ENCODE results near the gene SPSB1. TPM values are rescaled to one million over a fixed set of nuclear protein-coding genes. Genes with fewer than 3 reads are reported as not detected.

Gene SPSB1
- total RNA-seq, 1 donor from 2014 or later, result 20.8 TPM

- no peak for DNase-seq (ENCODE audit: low read depth)
- H3K4me3 ChIP-seq (ENCODE audit: low read depth, low read length), result no peak overlapping the region
- TF ChIP-seq, protein P1, sequence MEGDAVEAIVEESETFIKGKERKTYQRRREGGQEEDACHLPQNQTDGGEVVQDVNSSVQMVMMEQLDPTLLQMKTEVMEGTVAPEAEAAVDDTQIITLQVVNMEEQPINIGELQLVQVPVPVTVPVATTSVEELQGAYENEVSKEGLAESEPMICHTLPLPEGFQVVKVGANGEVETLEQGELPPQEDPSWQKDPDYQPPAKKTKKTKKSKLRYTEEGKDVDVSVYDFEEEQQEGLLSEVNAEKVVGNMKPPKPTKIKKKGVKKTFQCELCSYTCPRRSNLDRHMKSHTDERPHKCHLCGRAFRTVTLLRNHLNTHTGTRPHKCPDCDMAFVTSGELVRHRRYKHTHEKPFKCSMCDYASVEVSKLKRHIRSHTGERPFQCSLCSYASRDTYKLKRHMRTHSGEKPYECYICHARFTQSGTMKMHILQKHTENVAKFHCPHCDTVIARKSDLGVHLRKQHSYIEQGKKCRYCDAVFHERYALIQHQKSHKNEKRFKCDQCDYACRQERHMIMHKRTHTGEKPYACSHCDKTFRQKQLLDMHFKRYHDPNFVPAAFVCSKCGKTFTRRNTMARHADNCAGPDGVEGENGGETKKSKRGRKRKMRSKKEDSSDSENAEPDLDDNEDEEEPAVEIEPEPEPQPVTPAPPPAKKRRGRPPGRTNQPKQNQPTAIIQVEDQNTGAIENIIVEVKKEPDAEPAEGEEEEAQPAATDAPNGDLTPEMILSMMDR (conservative IDR thresholded peaks at IDR 0.05; ENCODE audit: low read depth, low read length), result no peak
Observed at GRCh38 chr1:9388335-9389180, 95.9 kb downstream of the SPSB1 start.

- no peak overlapping the region for H3K4me3 ChIP-seq (ENCODE audit: low read depth, low read length)
- DNase-seq (ENCODE audit: low read depth), result no peak
- TF ChIP-seq, protein P1 (conservative IDR thresholded peaks at IDR 0.05; ENCODE audit: low read depth, low read length), result no peak
Observed at GRCh38 chr1:9389968-9390367, 97.3 kb downstream of the SPSB1 start.

DNA sequence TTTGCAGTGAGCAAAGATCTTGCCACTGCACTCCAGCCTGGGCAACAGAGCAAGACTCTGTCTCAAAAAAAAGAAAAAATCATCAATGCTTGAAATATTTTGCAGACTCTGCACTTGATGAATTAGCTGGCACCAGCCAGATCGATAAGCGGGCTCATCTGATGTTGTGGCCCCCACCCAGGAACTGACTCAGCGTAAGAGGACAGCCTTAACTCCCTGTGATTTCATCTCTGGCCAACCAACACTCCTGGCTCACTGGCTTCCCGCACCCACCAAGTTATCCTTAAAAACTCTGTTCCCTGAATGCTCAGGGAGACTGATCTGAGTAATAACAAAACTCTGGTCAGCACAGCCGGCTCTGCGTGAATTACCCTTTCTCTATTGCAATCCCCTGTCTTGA, 98.9 kb downstream of the SPSB1 start:
- TF ChIP-seq, protein P1 (conservative IDR thresholded peaks at IDR 0.05; ENCODE audit: low read depth, low read length), result no peak
- no peak overlapping the region for H3K4me3 ChIP-seq (ENCODE audit: low read depth, low read length)
- DNase-seq (ENCODE audit: low read depth), result no peak

DNA sequence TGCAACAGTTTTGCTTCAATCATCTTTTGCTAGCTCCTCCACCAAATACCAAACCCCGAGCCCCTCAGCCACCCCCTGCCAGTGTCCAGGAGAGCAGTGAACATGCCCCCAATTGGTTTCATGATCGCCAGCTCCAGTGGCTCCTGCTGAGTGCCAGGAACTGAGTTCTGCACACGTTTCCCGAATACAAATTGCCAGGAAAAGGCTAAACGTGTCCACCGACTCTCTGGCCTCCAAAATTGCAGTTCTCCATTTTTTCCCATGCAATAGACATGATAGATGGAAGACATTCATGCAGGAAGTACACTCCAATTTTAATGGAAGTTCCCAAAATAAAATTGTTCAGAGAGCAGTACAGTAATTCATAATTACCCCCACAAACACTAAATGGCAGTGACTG, 101.3 kb downstream of the SPSB1 start:
- TF ChIP-seq, protein P1 (conservative IDR thresholded peaks at IDR 0.05; ENCODE audit: low read depth, low read length), result no peak
- H3K4me3 ChIP-seq (ENCODE audit: low read depth, low read length), result no peak overlapping the region
- DNase-seq (ENCODE audit: low read depth), result no peak

- TF ChIP-seq, protein P1 (conservative IDR thresholded peaks at IDR 0.05; ENCODE audit: low read depth, low read length), result no peak
- no peak for DNase-seq (ENCODE audit: low read depth)
- H3K4me3 ChIP-seq (ENCODE audit: low read depth, low read length), result no peak overlapping the region
Observed at GRCh38 chr1:9395018-9395417, 102.3 kb downstream of the SPSB1 start.

DNA sequence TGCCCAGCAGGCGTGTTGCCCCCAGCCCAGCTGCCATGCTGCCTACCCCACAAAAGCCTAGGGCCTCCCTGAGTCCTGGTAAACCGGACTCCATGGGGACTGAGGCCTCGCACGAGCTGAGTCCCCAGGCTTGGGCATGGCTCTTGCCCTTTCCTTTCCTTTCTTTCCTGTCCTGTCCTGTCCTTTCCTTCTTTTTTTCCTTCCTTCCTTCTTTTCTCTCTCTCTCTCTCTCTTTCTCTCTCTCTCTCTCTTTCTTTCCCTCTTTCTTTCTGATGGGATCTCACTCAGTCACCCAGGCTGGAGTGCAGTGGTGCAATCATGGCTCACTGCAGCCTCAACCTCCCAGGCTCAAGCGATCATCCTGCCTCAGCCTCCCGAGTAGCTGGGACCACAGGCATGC, 104.4 kb downstream of the SPSB1 start:
- DNase-seq (ENCODE audit: low read depth), result no peak
- no peak overlapping the region for H3K4me3 ChIP-seq (ENCODE audit: low read depth, low read length)
- TF ChIP-seq, protein P1 (conservative IDR thresholded peaks at IDR 0.05; ENCODE audit: low read depth, low read length), result no peak

Data from epithelial cell of proximal tubule (primary cell).